BLaER1 treated with 17β-estradiol and CSF1 and Interleukin-3, amounts not matched to agents 10 nM and 100 nM (cell line): ENCODE measurements around the gene JADE1.

ENCODE experiments used
- H3K27ac ChIP-seq, 11 experiments: shearing (Covaris generic); formaldehyde crosslinking; 2 replicates each; pipeline ENCODE4 v1.8.1; 2022
- H3K27me3 ChIP-seq, 11 experiments: shearing (Covaris generic); formaldehyde crosslinking; 2 replicates each; pipeline ENCODE4 v1.8.1; 2022
- H3K36me3 ChIP-seq, 11 experiments: shearing (Covaris generic); formaldehyde crosslinking; 2 replicates each; pipeline ENCODE4 v1.8.1; 2022
- H3K4me1 ChIP-seq, 10 experiments: shearing (Covaris generic); formaldehyde crosslinking; 2 replicates each; pipeline ENCODE4 v1.8.1; 2022
- H3K4me2 ChIP-seq, 11 experiments: shearing (Covaris generic); formaldehyde crosslinking; 2 replicates each; pipeline ENCODE4 v1.8.1; 2022
- H3K4me3 ChIP-seq, 10 experiments: shearing (Covaris generic); formaldehyde crosslinking; 2 replicates each; pipeline ENCODE4 v1.8.1; 2022
- H3K9ac ChIP-seq, 11 experiments: shearing (Covaris generic); formaldehyde crosslinking; 2 replicates each; pipeline ENCODE4 v1.8.1; 2022
- H3K9me3 ChIP-seq, 11 experiments: shearing (Covaris generic); formaldehyde crosslinking; replicated peaks in 1 of 11; 2 replicates each; pipeline ENCODE4 v1.8.1; 2022
- H4K20me1 ChIP-seq, 11 experiments: shearing (Covaris generic); formaldehyde crosslinking; 2 replicates each; pipeline ENCODE4 v1.8.1; 2022
- Cebpa-rat ChIP-seq, 11 experiments: shearing (Covaris generic); IDR thresholded peaks; 2 replicates each; pipeline ENCODE4 v1.8.1; 2022

JADE1 gene

GRCh38 chr4:128859887-128860677 is 50.6 kb downstream of the JADE1 start:
- Histone ChIP-seq H3K4me3 (no peak overlapping the region), H3K27me3 (no peaks in the 10 kb centered on the region), H3K4me1 (peaks cover 35 to 73% (median 62%) of the 10 kb centered on the region in 10 experiments), H3K9ac (no peak overlapping the region), H4K20me1 (peaks cover 0 to 31% (median 6%) of the 10 kb centered on the region in 11 experiments; a peak in 8 of 22 replicates), H3K36me3 (peaks cover 41 to 99% (median 93%) of the 10 kb centered on the region in 11 experiments), H3K9me3 (no peaks in the 10 kb centered on the region), H3K4me2 (peak overlapping the region; percentile 9 to 89 (median 79); a peak in 18 of 22 replicates), H3K27ac (peak overlapping the region in 4 of 11 experiments; percentile 2 to 46 (median 8); a peak in 4 of 22 replicates)
- TF ChIP-seq Cebpa-rat (IDR thresholded peaks at IDR 0.05): no peak

- H3K9me3 ChIP-seq: no peaks in the 10 kb centered on the region
- H3K4me1 ChIP-seq: peaks cover 28 to 54% (median 45%) of the 10 kb centered on the region in 10 experiments
- H3K4me3 ChIP-seq: peak overlapping the region in 3 of 10 experiments; percentile 10 to 26 (median 11); a peak in 1 of 20 replicates
- no peak for TF ChIP-seq Cebpa-rat (IDR thresholded peaks at IDR 0.05)
- H3K4me2 ChIP-seq: peak overlapping the region; percentile 67 to 89 (median 79)
- H3K27ac ChIP-seq: peak overlapping the region in 8 of 11 experiments; percentile 26 to 64 (median 45); a peak in 11 of 22 replicates
- H3K9ac ChIP-seq: peak overlapping the region in 2 of 11 experiments; percentile 32 to 41; a peak in 2 of 22 replicates
- peaks cover 28 to 99% (median 95%) of the 10 kb centered on the region in 11 experiments for H3K36me3 ChIP-seq
- H4K20me1 ChIP-seq: peaks cover 0 to 31% (median 6%) of the 10 kb centered on the region in 11 experiments; a peak in 8 of 22 replicates
- no peaks in the 10 kb centered on the region for H3K27me3 ChIP-seq
Measured at GRCh38 chr4:128861856-128862518, 52.5 kb downstream of the JADE1 start.

- H3K27ac ChIP-seq: peak overlapping the region in 8 of 11 experiments; percentile 26 to 64 (median 45); a peak in 14 of 22 replicates
- peak overlapping the region; percentile 67 to 89 (median 79) for H3K4me2 ChIP-seq
Measured at GRCh38 chr4:128862608-128863311, 53.3 kb downstream of the JADE1 start.

GRCh38 chr4:128863312-128864075 is 54.0 kb downstream of the JADE1 start:
- Histone ChIP-seq H3K4me3 (no peak overlapping the region), H3K27me3 (no peaks in the 10 kb centered on the region), H3K36me3 (peaks cover 20 to 99% (median 95%) of the 10 kb centered on the region in 11 experiments; a peak in 21 of 22 replicates), H3K9me3 (no peaks in the 10 kb centered on the region), H4K20me1 (peaks cover 0 to 31% (median 6%) of the 10 kb centered on the region in 11 experiments; a peak in 8 of 22 replicates), H3K27ac (peak overlapping the region in 8 of 11 experiments; percentile 26 to 64 (median 45); a peak in 12 of 22 replicates), H3K4me2 (peak overlapping the region; percentile 67 to 89 (median 79)), H3K9ac (peak overlapping the region in 5 of 11 experiments; percentile 4 to 42 (median 29); a peak in 4 of 22 replicates), H3K4me1 (peaks cover 28 to 49% (median 43%) of the 10 kb centered on the region in 10 experiments)
- no peak for TF ChIP-seq Cebpa-rat (IDR thresholded peaks at IDR 0.05)

More at GRCh38 chr4:128862608-128863311, 53.3 kb downstream of the JADE1 start:
- H3K27me3 ChIP-seq: no peaks in the 10 kb centered on the region
- peaks cover 28 to 49% (median 43%) of the 10 kb centered on the region in 10 experiments for H3K4me1 ChIP-seq
- 0 out of 20 replicates have a peak overlapping the region, but pooled peaks of 1 of the 10 experiments have one; percentile 10 for H3K4me3 ChIP-seq
- H4K20me1 ChIP-seq: peaks cover 0 to 31% (median 6%) of the 10 kb centered on the region in 11 experiments; a peak in 8 of 22 replicates
- no peak for TF ChIP-seq Cebpa-rat (IDR thresholded peaks at IDR 0.05)
- H3K9me3 ChIP-seq: no peaks in the 10 kb centered on the region
- H3K9ac ChIP-seq: peak overlapping the region in 6 of 11 experiments; percentile 4 to 42 (median 30); a peak in 7 of 22 replicates
- peaks cover 24 to 99% (median 95%) of the 10 kb centered on the region in 11 experiments for H3K36me3 ChIP-seq

- no peak for TF ChIP-seq Cebpa-rat (IDR thresholded peaks at IDR 0.05)
Measured at GRCh38 chr4:128865132-128865531, 55.6 kb downstream of the JADE1 start.

GRCh38 chr4:128866269-128866668 is 56.8 kb downstream of the JADE1 start:
- TF ChIP-seq Cebpa-rat (IDR thresholded peaks at IDR 0.05): no peak
- H4K20me1 ChIP-seq: peaks cover 0 to 21% (median 6%) of the 10 kb centered on the region in 11 experiments; a peak in 8 of 22 replicates
- no peak overlapping the region for H3K9ac ChIP-seq
- H3K9me3 ChIP-seq: no peaks in the 10 kb centered on the region
- H3K36me3 ChIP-seq: peaks cover 29 to 100% (median 95%) of the 10 kb centered on the region in 11 experiments
- peaks cover 21 to 28% (median 22%) of the 10 kb centered on the region in 10 experiments for H3K4me1 ChIP-seq
- no peak overlapping the region for H3K4me2 ChIP-seq
- no peak overlapping the region for H3K27ac ChIP-seq
- no peak overlapping the region for H3K4me3 ChIP-seq
- no peaks in the 10 kb centered on the region for H3K27me3 ChIP-seq

More at GRCh38 chr4:128865132-128865531, 55.6 kb downstream of the JADE1 start:
- H3K4me1 ChIP-seq: peaks cover 23 to 39% (median 33%) of the 10 kb centered on the region in 10 experiments
- H3K27ac ChIP-seq: no peak overlapping the region
- peaks cover 21 to 100% (median 95%) of the 10 kb centered on the region in 11 experiments; a peak in 21 of 22 replicates for H3K36me3 ChIP-seq
- no peaks in the 10 kb centered on the region for H3K27me3 ChIP-seq
- peaks cover 0 to 31% (median 6%) of the 10 kb centered on the region in 11 experiments; a peak in 8 of 22 replicates for H4K20me1 ChIP-seq
- H3K4me2 ChIP-seq: no peak overlapping the region
- no peaks in the 10 kb centered on the region for H3K9me3 ChIP-seq
- H3K9ac ChIP-seq: no peak overlapping the region
- H3K4me3 ChIP-seq: no peak overlapping the region

- Histone ChIP-seq H3K9ac (no peak overlapping the region), H3K4me2 (no peak overlapping the region), H3K4me3 (no peak overlapping the region), H3K4me1 (peaks cover 17 to 24% (median 18%) of the 10 kb centered on the region in 10 experiments), H4K20me1 (peaks cover 0 to 17% (median 3%) of the 10 kb centered on the region in 11 experiments; a peak in 7 of 22 replicates), H3K27ac (no peak overlapping the region), H3K27me3 (no peaks in the 10 kb centered on the region), H3K36me3 (peaks cover 29 to 100% (median 95%) of the 10 kb centered on the region in 11 experiments), H3K9me3 (no peaks in the 10 kb centered on the region)
- TF ChIP-seq Cebpa-rat (IDR thresholded peaks at IDR 0.05): no peak
Measured at GRCh38 chr4:128866691-128867090, 57.2 kb downstream of the JADE1 start.
